ENCODE data around the gene DHRS11. TPM values are rescaled to one million over a fixed set of nuclear protein-coding genes. Genes with fewer than 3 reads are reported as not detected.

DHRS11 gene, protein sequence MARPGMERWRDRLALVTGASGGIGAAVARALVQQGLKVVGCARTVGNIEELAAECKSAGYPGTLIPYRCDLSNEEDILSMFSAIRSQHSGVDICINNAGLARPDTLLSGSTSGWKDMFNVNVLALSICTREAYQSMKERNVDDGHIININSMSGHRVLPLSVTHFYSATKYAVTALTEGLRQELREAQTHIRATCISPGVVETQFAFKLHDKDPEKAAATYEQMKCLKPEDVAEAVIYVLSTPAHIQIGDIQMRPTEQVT
- 1.9 TPM for total RNA-seq (2013)
- polyA plus RNA-seq (1 to 10 TPM; 1.2 to 4.3 (median 2.7) TPM), polyA minus RNA-seq (2.1 and 2.4 TPM in 2 replicates), total RNA-seq (0.12 to 2.2 (median 1.4) reads per million in 11 experiments)

DNA sequence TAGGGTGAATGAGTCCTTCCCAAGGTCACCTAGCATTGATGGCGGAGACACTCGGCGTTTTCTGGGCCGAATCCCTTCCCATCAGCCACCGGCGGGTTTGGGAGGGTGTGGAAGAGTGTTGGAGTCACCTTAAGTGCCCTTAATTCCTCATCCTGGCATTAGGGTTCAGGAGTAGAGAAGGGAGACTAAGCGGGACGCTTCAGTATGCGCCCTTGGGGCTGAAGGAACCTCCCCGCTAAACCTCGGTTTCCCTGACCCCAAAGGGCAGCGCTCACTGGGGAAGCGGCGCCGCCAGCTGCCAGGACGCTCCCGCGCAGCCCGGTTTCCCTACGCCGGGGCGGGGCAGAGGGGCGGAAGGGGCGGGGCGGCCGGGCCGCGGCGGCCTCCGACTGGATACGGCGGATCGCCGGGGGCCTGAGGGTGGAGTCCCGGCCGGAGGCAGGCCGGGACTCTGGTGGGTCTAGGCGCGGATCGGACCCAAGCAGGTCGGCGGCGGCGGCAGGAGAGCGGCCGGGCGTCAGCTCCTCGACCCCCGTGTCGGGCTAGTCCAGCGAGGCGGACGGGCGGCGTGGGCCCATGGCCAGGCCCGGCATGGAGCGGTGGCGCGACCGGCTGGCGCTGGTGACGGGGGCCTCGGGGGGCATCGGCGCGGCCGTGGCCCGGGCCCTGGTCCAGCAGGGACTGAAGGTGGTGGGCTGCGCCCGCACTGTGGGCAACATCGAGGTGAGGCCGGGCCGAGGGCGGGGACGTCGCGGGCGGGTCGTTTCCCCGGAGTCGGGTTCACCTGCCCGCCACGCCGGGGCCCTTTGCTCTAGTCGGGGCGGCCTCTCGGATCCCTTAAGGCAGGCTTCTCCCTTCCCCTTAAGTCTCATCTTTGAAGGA lies at the start of gene DHRS11:
DHRS11 (plus strand) TSS at position 446 of the 882 bp plus-strand sequence; CDS start at position 577, 131 bp downstream.
- Mint-ChIP-seq H3K9me3 (peaks cover 0 to 4% (median 0%) of the 10 kb centered on the region in 7 donors), H3K4me1 (peaks cover 23% of the 10 kb centered on the region), H3K27me3 (ENCODE audit: low read depth in 3 of 3) (peaks cover 11 to 16% (median 13%) of the 10 kb centered on the region in 3 donors), H3K4me3 (peak within 1 kb of the TSS; percentile 75 to 80), H3K36me3 (peaks cover 27 to 37% of the 10 kb centered on the region in 2 donors), H3K27ac (peak within 1 kb of the TSS in 2 of 7 donors; percentile 36 to 66)
- no peaks in the 10 kb centered on the region for H3K9me3 ChIP-seq (replicated peaks in 1 of 2; ENCODE audit: control insufficient read depth in 1 of 2, insufficient read depth in 1 of 2, low read length in 2 of 2)
- peak within 1 kb of the TSS; percentile 91 for H3K4me2 ChIP-seq (replicated peaks; ENCODE audit: extremely low read depth, low read length, poor library complexity, severe bottlenecking)
- H3K4me1 ChIP-seq (ENCODE audit: control insufficient read depth in 1 of 2, insufficient read depth in 2 of 2, low read length in 2 of 2): peaks cover 11 to 18% of the 10 kb centered on the region in 2 donors
- intact Hi-C loops (cut with micrococcal nuclease): loop anchor here (1.0 to 5.0 kb wide), 3 partner anchors 9 to 49 kb away; partner anchors contain the start of gene GGNBP2 (in 1 of the 2)
- under 1% methylated on average over 81 of the region's 87 CpGs for WGBS (ENCODE audit: insufficient coverage)
- H3K36me3 ChIP-seq (replicated peaks in 1 of 2; ENCODE audit: control insufficient read depth in 1 of 2, insufficient read depth in 2 of 2, low read length in 2 of 2): peaks cover 27 to 35% of the 10 kb centered on the region in 2 donors
- H3K27me3 ChIP-seq (ENCODE audit: control insufficient read depth in 2 of 2, insufficient read depth in 2 of 2, low read length in 2 of 2): peaks cover 6 to 15% of the 10 kb centered on the region in 2 donors
- TF ChIP-seq, protein P1, sequence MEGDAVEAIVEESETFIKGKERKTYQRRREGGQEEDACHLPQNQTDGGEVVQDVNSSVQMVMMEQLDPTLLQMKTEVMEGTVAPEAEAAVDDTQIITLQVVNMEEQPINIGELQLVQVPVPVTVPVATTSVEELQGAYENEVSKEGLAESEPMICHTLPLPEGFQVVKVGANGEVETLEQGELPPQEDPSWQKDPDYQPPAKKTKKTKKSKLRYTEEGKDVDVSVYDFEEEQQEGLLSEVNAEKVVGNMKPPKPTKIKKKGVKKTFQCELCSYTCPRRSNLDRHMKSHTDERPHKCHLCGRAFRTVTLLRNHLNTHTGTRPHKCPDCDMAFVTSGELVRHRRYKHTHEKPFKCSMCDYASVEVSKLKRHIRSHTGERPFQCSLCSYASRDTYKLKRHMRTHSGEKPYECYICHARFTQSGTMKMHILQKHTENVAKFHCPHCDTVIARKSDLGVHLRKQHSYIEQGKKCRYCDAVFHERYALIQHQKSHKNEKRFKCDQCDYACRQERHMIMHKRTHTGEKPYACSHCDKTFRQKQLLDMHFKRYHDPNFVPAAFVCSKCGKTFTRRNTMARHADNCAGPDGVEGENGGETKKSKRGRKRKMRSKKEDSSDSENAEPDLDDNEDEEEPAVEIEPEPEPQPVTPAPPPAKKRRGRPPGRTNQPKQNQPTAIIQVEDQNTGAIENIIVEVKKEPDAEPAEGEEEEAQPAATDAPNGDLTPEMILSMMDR (IDR thresholded peaks at IDR 0.05): no peak
- H2AFZ ChIP-seq (ENCODE audit: insufficient read depth, low read depth, low read length, poor library complexity, severe bottlenecking): peak within 1 kb of the TSS; percentile 86
- no peak within 1 kb of the TSS for H3K27ac ChIP-seq (ENCODE audit: low read depth in 1 of 2, low read length in 2 of 2)
- H3K9ac ChIP-seq (ENCODE audit: insufficient read depth, low read length, poor library complexity, severe bottlenecking): peak within 1 kb of the TSS; percentile 75
- peaks cover 42% of the 10 kb centered on the region for H4K20me1 ChIP-seq (ENCODE audit: insufficient read depth, low read length)
- peak within 1 kb of the TSS; percentile 40 to 84 (median 51) for H3K4me3 ChIP-seq (replicated peaks in 1 of 3; ENCODE audit: low read depth in 2 of 3, low read length in 3 of 3)
- DNase-seq: peak; percentile 40 to 64 (median 51)
- no peaks in the 10 kb centered on the region for H3K79me2 ChIP-seq (ENCODE audit: insufficient read depth, low read length)

DNA sequence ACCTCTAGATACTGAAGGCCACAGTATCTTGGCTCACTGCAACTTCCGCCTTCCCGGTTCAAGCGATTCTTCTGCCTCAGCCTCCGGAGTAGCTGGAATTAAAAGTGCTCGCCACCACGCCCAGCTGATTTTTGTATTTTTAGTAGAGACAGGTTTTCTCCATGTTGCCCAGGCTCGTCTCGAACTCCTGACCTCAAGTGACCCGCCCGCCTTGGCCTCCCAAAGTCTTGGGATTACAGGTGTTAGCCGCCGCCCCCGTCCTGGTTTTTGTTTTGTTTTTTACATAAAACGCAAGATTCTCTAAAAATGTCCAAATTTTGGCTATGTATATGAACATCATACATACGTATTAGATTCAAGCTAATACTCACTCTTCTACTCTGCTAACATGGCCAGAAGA lies 48.9 kb upstream of the DHRS11 start:
- H3K9me3 Mint-ChIP-seq: peaks cover 0 to 2% (median 0%) of the 10 kb centered on the region in 7 donors
- intact Hi-C loops (cut with micrococcal nuclease): loop anchor here in 1 of 2 donors (5.0 to 10.0 kb wide), 2 partner anchors 50 to 412 kb away; partner anchors contain the start of gene DHRS11
- Histone ChIP-seq H3K4me2 (replicated peaks; ENCODE audit: extremely low read depth, low read length, poor library complexity, severe bottlenecking) (no peak overlapping the region), H3K27me3 (ENCODE audit: control insufficient read depth in 2 of 2, insufficient read depth in 2 of 2, low read length in 2 of 2) (no peaks in the 10 kb centered on the region), H3K27ac (ENCODE audit: low read depth in 1 of 2, low read length in 2 of 2) (no peak overlapping the region), H3K36me3 (replicated peaks in 1 of 2; ENCODE audit: control insufficient read depth in 1 of 2, insufficient read depth in 2 of 2, low read length in 2 of 2) (peaks cover 3 to 14% of the 10 kb centered on the region in 2 donors), H2AFZ (ENCODE audit: insufficient read depth, low read depth, low read length, poor library complexity, severe bottlenecking) (no peak overlapping the region), H3K4me3 (replicated peaks in 1 of 3; ENCODE audit: low read depth in 2 of 3, low read length in 3 of 3) (no peak overlapping the region), H4K20me1 (ENCODE audit: insufficient read depth, low read length) (peaks cover 23% of the 10 kb centered on the region), H3K79me2 (ENCODE audit: insufficient read depth, low read length) (peaks cover 55% of the 10 kb centered on the region), H3K9me3 (replicated peaks in 1 of 2; ENCODE audit: control insufficient read depth in 1 of 2, insufficient read depth in 1 of 2, low read length in 2 of 2) (no peaks in the 10 kb centered on the region), H3K9ac (ENCODE audit: insufficient read depth, low read length, poor library complexity, severe bottlenecking) (no peak overlapping the region), H3K4me1 (ENCODE audit: control insufficient read depth in 1 of 2, insufficient read depth in 2 of 2, low read length in 2 of 2) (peaks cover 25 to 31% of the 10 kb centered on the region in 2 donors)
- TF ChIP-seq, protein P1 (IDR thresholded peaks at IDR 0.05): no peak
- peaks cover 22% of the 10 kb centered on the region for H3K4me1 Mint-ChIP-seq
- DNase-seq: no peak
- no peak overlapping the region for H3K27ac Mint-ChIP-seq
- H3K4me3 Mint-ChIP-seq: no peak overlapping the region
- H3K36me3 Mint-ChIP-seq: peaks cover 10 to 15% of the 10 kb centered on the region in 2 donors
- H3K27me3 Mint-ChIP-seq (ENCODE audit: low read depth in 3 of 3): no peaks in the 10 kb centered on the region
- 94% methylated on average over 6 of the region's 15 CpGs for WGBS (ENCODE audit: insufficient coverage)
